GM23248 (cell line): ENCODE measurements around the gene ELOF1. TPM values are rescaled to one million over a fixed set of nuclear protein-coding genes. Genes with fewer than 3 reads are reported as not detected.
"Not testable (repeated sequence)": the region's sequence is repeated elsewhere in the genome, so short reads cannot be mapped to it uniquely, and the experiment has no call there.

Experiments used
- DNase-seq: peaks from one replicate; pipeline ENCODE4 v3.0.0-alpha.2; 2015
- H2AFZ ChIP-seq: fragments of 200-600 bp; sonication (generic); 2 replicates; pipeline ENCODE4 v1.6.1; 2016; ENCODE audit warnings: antibody characterized with exemption
- H3F3A ChIP-seq: fragments of 200-600 bp; sonication (generic); 2 replicates; pipeline ENCODE4 v1.6.1; 2016; ENCODE audit warnings: mild to moderate bottlenecking, antibody characterized with exemption, mixed run types; ENCODE audit not compliant: insufficient read depth
- H3K27ac ChIP-seq: fragments of 200-600 bp; sonication (generic); 2 replicates; pipeline ENCODE4 v1.5.1; 2016; ENCODE audit warnings: mild to moderate bottlenecking
- H3K27me3 ChIP-seq: fragments of 200-600 bp; sonication (generic); replicated peaks from 2 replicates; pipeline ENCODE4 v1.6.1; 2016; ENCODE audit warnings: mild to moderate bottlenecking; ENCODE audit not compliant: insufficient read depth
- H3K36me3 ChIP-seq: fragments of 200-600 bp; sonication (generic); 2 replicates; pipeline ENCODE4 v1.6.1; 2016; ENCODE audit warnings: low read depth, mild to moderate bottlenecking
- H3K4me1 ChIP-seq: fragments of 200-600 bp; sonication (generic); 2 replicates; pipeline ENCODE4 v1.6.1; 2016; ENCODE audit warnings: mild to moderate bottlenecking; ENCODE audit not compliant: insufficient read depth
- H3K4me2 ChIP-seq: fragments of 200-600 bp; sonication (generic); one replicate; pipeline ENCODE4 v1.6.1; 2016; ENCODE audit warnings: mild to moderate bottlenecking; ENCODE audit not compliant: unreplicated experiment
- H3K4me3 ChIP-seq: fragments of 200-600 bp; sonication (generic); 2 replicates; pipeline ENCODE4 v1.5.1; 2016; ENCODE audit warnings: mild to moderate bottlenecking
- H3K79me2 ChIP-seq: fragments of 200-600 bp; sonication (generic); 2 replicates; pipeline ENCODE4 v1.6.1; 2016; ENCODE audit warnings: mild to moderate bottlenecking; ENCODE audit not compliant: insufficient read depth
- H3K9ac ChIP-seq: fragments of 200-600 bp; sonication (generic); 2 replicates; pipeline ENCODE4 v1.6.1; 2016; ENCODE audit warnings: mild to moderate bottlenecking
- H3K9me2 ChIP-seq: fragments of 200-600 bp; sonication (generic); 2 replicates; pipeline ENCODE4 v1.6.1; 2016; ENCODE audit warnings: mixed run types, mild to moderate bottlenecking, moderate library complexity; ENCODE audit not compliant: insufficient read depth
- H3K9me3 ChIP-seq: fragments of 200-600 bp; sonication (generic); one replicate; pipeline ENCODE4 v1.6.1; 2017; ENCODE audit warnings: low read depth
- H4K20me1 ChIP-seq: fragments of 200-600 bp; sonication (generic); 2 replicates; pipeline ENCODE4 v1.6.0; 2016; ENCODE audit not compliant: insufficient read depth
- EZH2 ChIP-seq: fragments of 200-600 bp; sonication (generic); IDR thresholded peaks from 2 replicates; pipeline ENCODE4 v1.6.1; 2018; ENCODE audit warnings: antibody characterized with exemption, mild to moderate bottlenecking; ENCODE audit not compliant: insufficient read depth, poor library complexity, severe bottlenecking
- EZH2phosphoT487 ChIP-seq: fragments of 200-600 bp; sonication (generic); IDR thresholded peaks from 2 replicates; pipeline ENCODE4 v1.6.1; 2018; ENCODE audit warnings: antibody characterized with exemption, moderate library complexity, mild to moderate bottlenecking, low read depth; ENCODE audit not compliant: insufficient read depth
- WGBS, 2 experiments: methylation state at CpG; one replicate each; pipeline ENCODE4 v1.1.6; 2015 to 2017; ENCODE audit warnings: low lambda C conversion rate in 2 of 2, low coverage in 1 of 2; ENCODE audit errors: missing lambda C conversion rate in 2 of 2; 5-methylcytosine and 5-hydroxymethylcytosine counted together
- in situ Hi-C: fragments of 300-500 bp; cut with MboI; formaldehyde crosslinking; loops from 2 replicates; pipeline ENCODE4 v1.15.0; 2020
- polyA plus RNA-seq: library from polyadenylated mRNA; unstranded; fragments of >200 nt; fragmentation: Nextera tagmentation; extraction: Ambion mirVana; gene quantifications from 2 replicates; pipeline ENCODE4 v1.2.1, GENCODE V29; 2016
- total RNA-seq: library from RNA; depleted of rRNA; stranded (reverse); fragments of >200 nt; shearing (Covaris generic); gene quantifications from 2 replicates; pipeline ENCODE4 v1.2.3, GENCODE V29; 2014

The ELOF1 gene
- total and polyA plus RNA-seq, 2 experiments from 2014 or later: 50.6 to 71.8 TPM

DNA sequence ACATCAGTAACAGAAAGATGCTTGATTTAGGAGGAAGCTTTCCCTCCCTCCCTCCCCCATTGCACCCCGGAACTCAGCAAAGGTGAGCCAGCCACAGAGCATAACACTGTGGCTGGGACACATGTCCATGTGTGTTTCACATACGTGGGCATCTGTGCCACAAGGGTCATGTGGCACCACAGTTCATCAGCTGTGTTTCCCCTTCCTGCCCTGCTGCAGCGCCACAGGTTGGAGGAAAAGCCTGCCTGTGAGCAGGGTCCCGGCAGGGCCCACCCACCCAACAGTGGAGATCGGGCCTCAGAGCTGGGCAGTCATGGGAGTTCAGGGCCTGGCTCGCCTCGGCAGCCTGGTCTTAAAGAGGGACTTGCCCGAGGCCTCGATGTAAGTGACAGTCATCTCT lies 15.7 kb upstream of the ELOF1 start:
- Histone ChIP-seq H3K4me3 (no peak overlapping the region), H2AFZ (no peak overlapping the region), H3K27ac (no peak overlapping the region), H3K27me3 (no peaks in the 10 kb centered on the region), H3K9me2 (no peaks in the 10 kb centered on the region), H3K9ac (no peak overlapping the region), H3K79me2 (no peaks in the 10 kb centered on the region), H3K4me2 (no peak overlapping the region), H3K36me3 (no peaks in the 10 kb centered on the region), H3K9me3 (no peaks in the 10 kb centered on the region), H3K4me1 (no peaks in the 10 kb centered on the region), H4K20me1 (no peaks in the 10 kb centered on the region), H3F3A (no peaks in the 10 kb centered on the region)
- no peak for DNase-seq
- no peak for TF ChIP-seq EZH2
- TF ChIP-seq EZH2phosphoT487: no peak
- 69 to 81% methylated on average over 9 of the region's 9 CpGs for whole genome bisulfite sequencing, 2 experiments
- in situ Hi-C loops: no loop called here

GRCh38 chr19:11573763-11574162 lies 14.7 kb upstream of the ELOF1 start:
- H3K36me3 ChIP-seq, H3K27me3 ChIP-seq, H3K9me2 ChIP-seq, H3K4me1 ChIP-seq, H2AFZ ChIP-seq, H3K79me2 ChIP-seq, H3K9me3 ChIP-seq, H3K4me2 ChIP-seq, H3K27ac ChIP-seq, H4K20me1 ChIP-seq, H3K4me3 ChIP-seq, H3K9ac ChIP-seq, in situ Hi-C loops, H3F3A ChIP-seq, DNase-seq: not testable (repeated sequence)
- WGBS, 2 experiments: 78 to 85% methylated on average over 4 of the region's 4 CpGs

DNA sequence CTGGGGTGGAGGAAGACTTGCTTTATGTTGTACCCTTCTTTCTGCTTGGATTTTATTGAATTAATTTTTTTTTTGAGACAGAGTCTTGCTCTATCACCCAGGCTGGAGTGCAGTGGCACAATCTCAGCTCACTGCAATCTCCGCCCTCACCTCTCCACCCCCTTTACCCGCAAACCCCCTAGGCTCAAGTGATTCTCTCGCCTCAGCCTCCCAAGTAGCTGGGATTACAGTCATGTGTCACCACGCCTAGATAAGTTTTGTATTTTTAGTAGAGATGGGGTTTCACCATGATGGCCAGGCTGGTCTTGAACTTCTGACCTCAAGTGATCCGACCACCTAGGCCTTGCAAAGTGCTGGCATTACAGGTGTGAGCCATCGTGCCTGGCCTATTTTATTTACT lies 14.3 kb upstream of the ELOF1 start:
- in situ Hi-C loops, H3K4me2 ChIP-seq, H3K27me3 ChIP-seq, H3K36me3 ChIP-seq, H3K9me3 ChIP-seq, H3K4me3 ChIP-seq, H3K9me2 ChIP-seq, DNase-seq, H3K79me2 ChIP-seq, H4K20me1 ChIP-seq, H3K27ac ChIP-seq, H3K4me1 ChIP-seq, H3F3A ChIP-seq, H2AFZ ChIP-seq, H3K9ac ChIP-seq: not testable (repeated sequence)
- 76 to 81% methylated on average over 6 of the region's 6 CpGs for WGBS, 2 experiments

DNA sequence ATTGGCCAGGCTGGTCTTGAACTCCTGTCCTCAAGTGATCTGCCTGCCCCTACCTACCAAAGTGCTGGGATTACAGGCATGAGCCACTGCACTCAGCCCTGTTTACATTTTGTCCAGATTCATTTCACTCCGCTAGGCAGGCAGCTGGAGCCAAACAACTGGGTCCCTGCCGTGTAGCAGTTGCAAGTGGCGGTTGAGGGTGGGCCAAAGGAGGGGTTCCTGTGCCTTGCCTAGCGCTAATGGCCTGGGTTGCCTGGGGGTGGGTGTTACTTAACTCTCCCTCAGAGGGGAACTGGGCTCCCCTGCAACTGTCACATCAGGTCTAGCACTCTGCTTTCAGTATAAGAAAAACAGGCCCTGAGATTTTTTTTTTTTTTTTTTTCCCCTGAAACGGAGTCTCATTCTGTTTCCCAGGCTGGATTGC lies 11.0 kb upstream of the ELOF1 start:
- Histone ChIP-seq H2AFZ (no peak overlapping the region), H3F3A (no peaks in the 10 kb centered on the region), H3K9me2 (no peaks in the 10 kb centered on the region), H3K79me2 (no peaks in the 10 kb centered on the region), H3K4me2 (no peak overlapping the region), H4K20me1 (no peaks in the 10 kb centered on the region), H3K36me3 (no peaks in the 10 kb centered on the region), H3K9ac (no peak overlapping the region), H3K27me3 (no peaks in the 10 kb centered on the region), H3K4me1 (no peaks in the 10 kb centered on the region), H3K9me3 (no peaks in the 10 kb centered on the region), H3K4me3 (no peak overlapping the region), H3K27ac (no peak overlapping the region)
- no peak for DNase-seq
- TF ChIP-seq EZH2phosphoT487 (no peak), EZH2 (no peak)
- in situ Hi-C loops: no loop called here
- 63 to 64% methylated on average over 5 of the region's 5 CpGs for WGBS, 2 experiments

DNA sequence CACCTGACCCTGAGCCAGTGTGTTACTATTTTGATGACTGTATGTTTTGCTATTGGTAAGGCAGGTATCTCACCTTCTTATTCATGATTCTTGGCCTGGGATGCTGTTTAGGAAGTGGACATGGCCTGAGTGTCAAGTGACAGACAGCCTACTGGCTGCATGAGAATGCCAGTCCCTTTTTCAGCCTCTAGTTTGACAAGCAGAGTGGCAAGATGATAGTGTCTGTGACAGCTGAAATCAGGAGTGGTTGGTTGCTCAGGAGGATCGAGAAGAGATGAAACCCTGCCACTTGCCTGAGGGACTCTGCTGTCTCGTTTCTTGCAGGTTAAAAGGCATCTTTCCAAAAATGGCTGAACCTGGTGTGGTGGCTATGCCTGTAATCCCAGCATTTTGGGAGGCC lies 7.1 kb upstream of the ELOF1 start:
- Histone ChIP-seq H3K27me3 (no peaks in the 10 kb centered on the region), H2AFZ (no peak overlapping the region), H3K9me2 (no peaks in the 10 kb centered on the region), H3K9ac (no peak overlapping the region), H3K27ac (no peak overlapping the region), H3K4me3 (no peak overlapping the region), H3K4me1 (no peaks in the 10 kb centered on the region), H3K9me3 (no peaks in the 10 kb centered on the region), H4K20me1 (no peaks in the 10 kb centered on the region), H3K36me3 (no peaks in the 10 kb centered on the region), H3K79me2 (no peaks in the 10 kb centered on the region), H3K4me2 (no peak overlapping the region), H3F3A (no peaks in the 10 kb centered on the region)
- no peak for DNase-seq
- in situ Hi-C loops: no loop called here
- TF ChIP-seq EZH2 (no peak), EZH2phosphoT487 (no peak)
- 68 to 71% methylated on average over 2 of the region's 2 CpGs for WGBS, 2 experiments

- H3K79me2 ChIP-seq, H3K9me2 ChIP-seq, H4K20me1 ChIP-seq, H3K9ac ChIP-seq, DNase-seq, H3K27me3 ChIP-seq, H3K4me1 ChIP-seq, H3K9me3 ChIP-seq, H3F3A ChIP-seq, H3K4me3 ChIP-seq, H2AFZ ChIP-seq, H3K27ac ChIP-seq, in situ Hi-C loops, H3K36me3 ChIP-seq, H3K4me2 ChIP-seq: not testable (repeated sequence)
- 64 to 68% methylated on average over 5 of the region's 5 CpGs for WGBS, 2 experiments
These were observed 6.6 kb upstream of the ELOF1 start for GRCh38 chr19:11565649-11565980.

GRCh38 chr19:11564082-11564807 lies 5.2 kb upstream of the ELOF1 start:
- H3K27ac ChIP-seq, H3K9me3 ChIP-seq, H3K9me2 ChIP-seq, H3K27me3 ChIP-seq, H2AFZ ChIP-seq, H3K4me3 ChIP-seq, H3K36me3 ChIP-seq, H3K4me2 ChIP-seq, DNase-seq, H3K4me1 ChIP-seq, H4K20me1 ChIP-seq, H3K9ac ChIP-seq, in situ Hi-C loops, H3K79me2 ChIP-seq, H3F3A ChIP-seq: not testable (repeated sequence)
- WGBS, 2 experiments: 93 to 94% methylated on average over 6 of the region's 6 CpGs
